Measurements from ENCODE around the gene ADCY3. TPM values are rescaled to one million over a fixed set of nuclear protein-coding genes. Genes with fewer than 3 reads are reported as not detected.

The ADCY3 gene
- total and polyA plus RNA-seq, 7 experiments from 2014 or later = 2.0 to 44.7 (median 5.1) TPM

GRCh38 chr2:24844023-24844685 lies 75.9 kb downstream of the ADCY3 start:
- peaks cover 4 to 19% (median 5%) of the 10 kb centered on the region in 5 donors for H3K36me3 Mint-ChIP-seq
- peaks cover 0 to 4% (median 0%) of the 10 kb centered on the region in 11 donors for H3K9me3 Mint-ChIP-seq
- intact Hi-C loops (cut with micrococcal nuclease) = no loop called here
- no peak overlapping the region for H3K27ac Mint-ChIP-seq
- Histone ChIP-seq H3K27me3 (ENCODE audit: control insufficient read depth in 2 of 2, insufficient read depth in 2 of 2, low read length in 2 of 2) (no peaks in the 10 kb centered on the region), H3K36me3 (ENCODE audit: control insufficient read depth in 2 of 3, insufficient read depth in 3 of 3, low read length in 3 of 3) (no peaks in the 10 kb centered on the region), H3K27ac (ENCODE audit: low read depth, low read length) (no peak overlapping the region), H3K9me3 (ENCODE audit: control insufficient read depth in 2 of 3, low read length in 3 of 3) (peaks cover 0 to 11% (median 0%) of the 10 kb centered on the region in 3 experiments), H3K4me3 (ENCODE audit: low read length) (no peak overlapping the region), H3K4me1 (ENCODE audit: control insufficient read depth in 2 of 2, insufficient read depth in 2 of 2, low read length in 2 of 2) (no peaks in the 10 kb centered on the region)
- no peaks in the 10 kb centered on the region for H3K27me3 Mint-ChIP-seq
- ATAC-seq = no peak
- DNase-seq = no peak
- ChIA-PET CTCF (interaction anchor here (0.7 kb wide), 1 partner anchor 431 kb away, joined by 3 read pairs; no protein-coding TSS in a partner anchor), POLR2A (no interaction called here)
- H3K4me1 Mint-ChIP-seq = peaks cover 0 to 11% (median 0%) of the 10 kb centered on the region in 7 donors
- H3K4me3 Mint-ChIP-seq = no peak overlapping the region

- Mint-ChIP-seq H3K27ac (no peak overlapping the region), H3K4me1 (peaks cover 0 to 11% (median 0%) of the 10 kb centered on the region in 7 donors), H3K36me3 (peaks cover under 1 to 16% (median 5%) of the 10 kb centered on the region in 5 donors), H3K27me3 (no peaks in the 10 kb centered on the region), H3K4me3 (no peak overlapping the region), H3K9me3 (peaks cover 0 to under 1% (median 0%) of the 10 kb centered on the region in 11 donors)
- ChIA-PET CTCF (no interaction called here), POLR2A (no interaction called here)
- Histone ChIP-seq H3K4me1 (ENCODE audit: control insufficient read depth in 2 of 2, insufficient read depth in 2 of 2, low read length in 2 of 2) (no peaks in the 10 kb centered on the region), H3K36me3 (ENCODE audit: control insufficient read depth in 2 of 3, insufficient read depth in 3 of 3, low read length in 3 of 3) (no peaks in the 10 kb centered on the region), H3K9me3 (ENCODE audit: control insufficient read depth in 2 of 3, low read length in 3 of 3) (peaks cover 0 to 4% (median 0%) of the 10 kb centered on the region in 3 experiments), H3K27me3 (ENCODE audit: control insufficient read depth in 2 of 2, insufficient read depth in 2 of 2, low read length in 2 of 2) (no peaks in the 10 kb centered on the region), H3K4me3 (ENCODE audit: low read length) (no peak overlapping the region), H3K27ac (ENCODE audit: low read depth, low read length) (no peak overlapping the region)
- intact Hi-C loops (cut with micrococcal nuclease) = no loop called here
- ATAC-seq = no peak
- DNase-seq = no peak
Measured at GRCh38 chr2:24843330-24843860, 76.6 kb downstream of the ADCY3 start.

GRCh38 chr2:24842081-24843050 lies 77.7 kb downstream of the ADCY3 start:
- H3K27ac ChIP-seq (ENCODE audit: low read depth, low read length) = no peak overlapping the region
- no peaks in the 10 kb centered on the region for H3K9me3 ChIP-seq (ENCODE audit: control insufficient read depth in 2 of 3, low read length in 3 of 3)
- no peak for ATAC-seq
- H3K27me3 Mint-ChIP-seq = no peaks in the 10 kb centered on the region
- H3K36me3 ChIP-seq (ENCODE audit: control insufficient read depth in 2 of 3, insufficient read depth in 3 of 3, low read length in 3 of 3) = no peaks in the 10 kb centered on the region
- ChIA-PET CTCF (no interaction called here), POLR2A (no interaction called here)
- no peak overlapping the region for H3K4me3 Mint-ChIP-seq
- no peaks in the 10 kb centered on the region for H3K4me1 ChIP-seq (ENCODE audit: control insufficient read depth in 2 of 2, insufficient read depth in 2 of 2, low read length in 2 of 2)
- no peaks in the 10 kb centered on the region for H3K27me3 ChIP-seq (ENCODE audit: control insufficient read depth in 2 of 2, insufficient read depth in 2 of 2, low read length in 2 of 2)
- intact Hi-C loops (cut with micrococcal nuclease) = no loop called here
- H3K4me1 Mint-ChIP-seq = peaks cover 0 to 11% (median 0%) of the 10 kb centered on the region in 7 donors
- H3K4me3 ChIP-seq (ENCODE audit: low read length) = no peak overlapping the region
- no peak for DNase-seq
- H3K36me3 Mint-ChIP-seq = peaks cover 0 to 15% (median 4%) of the 10 kb centered on the region in 5 donors
- peak overlapping the region in 1 of 9 donors; percentile 57 for H3K27ac Mint-ChIP-seq
- no peaks in the 10 kb centered on the region for H3K9me3 Mint-ChIP-seq

- H3K36me3 Mint-ChIP-seq = peaks cover 0 to 18% (median 4%) of the 10 kb centered on the region in 5 donors
- ATAC-seq = no peak
- ChIA-PET CTCF (interaction anchor here (0.5 to 0.6 kb wide), 2 partner anchors 42 to 327 kb away, joined by 3 to 4 read pairs; no protein-coding TSS in a partner anchor), POLR2A (no interaction called here)
- Histone ChIP-seq H3K27ac (ENCODE audit: low read depth, low read length) (no peak overlapping the region), H3K36me3 (ENCODE audit: control insufficient read depth in 2 of 3, insufficient read depth in 3 of 3, low read length in 3 of 3) (no peaks in the 10 kb centered on the region), H3K9me3 (ENCODE audit: control insufficient read depth in 2 of 3, low read length in 3 of 3) (no peaks in the 10 kb centered on the region), H3K27me3 (ENCODE audit: control insufficient read depth in 2 of 2, insufficient read depth in 2 of 2, low read length in 2 of 2) (no peaks in the 10 kb centered on the region), H3K4me3 (ENCODE audit: low read length) (no peak overlapping the region), H3K4me1 (ENCODE audit: control insufficient read depth in 2 of 2, insufficient read depth in 2 of 2, low read length in 2 of 2) (no peaks in the 10 kb centered on the region)
- H3K27ac Mint-ChIP-seq = peak overlapping the region in 1 of 9 donors; percentile 10
- no peak overlapping the region for H3K4me3 Mint-ChIP-seq
- no peak for DNase-seq
- intact Hi-C loops (cut with micrococcal nuclease) = no loop called here
- no peaks in the 10 kb centered on the region for H3K9me3 Mint-ChIP-seq
- H3K4me1 Mint-ChIP-seq = peaks cover 0 to 11% (median 0%) of the 10 kb centered on the region in 7 donors
- no peaks in the 10 kb centered on the region for H3K27me3 Mint-ChIP-seq
Measured at GRCh38 chr2:24840962-24841945, 78.8 kb downstream of the ADCY3 start.

GRCh38 chr2:24840164-24840869 lies 79.7 kb downstream of the ADCY3 start:
- intact Hi-C loops (cut with micrococcal nuclease) = no loop called here
- no peak for DNase-seq
- no peaks in the 10 kb centered on the region for H3K9me3 Mint-ChIP-seq
- no peak overlapping the region for H3K27ac Mint-ChIP-seq
- no peaks in the 10 kb centered on the region for H3K9me3 ChIP-seq (ENCODE audit: control insufficient read depth in 2 of 3, low read length in 3 of 3)
- H3K36me3 ChIP-seq (ENCODE audit: control insufficient read depth in 2 of 3, insufficient read depth in 3 of 3, low read length in 3 of 3) = no peaks in the 10 kb centered on the region
- no peaks in the 10 kb centered on the region for H3K27me3 Mint-ChIP-seq
- peaks cover 0 to 11% (median 0%) of the 10 kb centered on the region in 7 donors for H3K4me1 Mint-ChIP-seq
- POLR2A ChIA-PET = no interaction called here
- H3K4me3 Mint-ChIP-seq = no peak overlapping the region
- no peaks in the 10 kb centered on the region for H3K27me3 ChIP-seq (ENCODE audit: control insufficient read depth in 2 of 2, insufficient read depth in 2 of 2, low read length in 2 of 2)
- peaks cover 0 to 24% (median 4%) of the 10 kb centered on the region in 5 donors for H3K36me3 Mint-ChIP-seq
- no peaks in the 10 kb centered on the region for H3K4me1 ChIP-seq (ENCODE audit: control insufficient read depth in 2 of 2, insufficient read depth in 2 of 2, low read length in 2 of 2)
- CTCF ChIA-PET = no interaction called here
- no peak for ATAC-seq
- no peak overlapping the region for H3K27ac ChIP-seq (ENCODE audit: low read depth, low read length)
- no peak overlapping the region for H3K4me3 ChIP-seq (ENCODE audit: low read length)
